Parathyroid adenoma (tissue), 2 donors: ENCODE data around the gene SHROOM3.

ENCODE experiments used
- H2AFZ ChIP-seq: fragments of 300-600 bp; sonication (generic); one replicate; pipeline ENCODE4 v1.7.0; 2017; ENCODE audit warnings: antibody characterized with exemption, mild to moderate bottlenecking
- H3K27ac ChIP-seq: fragments of 300-600 bp; sonication (generic); one replicate; pipeline ENCODE4 v1.7.0; 2017
- H3K27me3 ChIP-seq: fragments of 300-600 bp; sonication (generic); one replicate; pipeline ENCODE4 v1.7.0; 2017; ENCODE audit warnings: low read length; ENCODE audit not compliant: control insufficient read depth, insufficient read depth
- H3K36me3 ChIP-seq: fragments of 300-600 bp; sonication (generic); one replicate; pipeline ENCODE4 v1.7.0; 2017; ENCODE audit warnings: low read length; ENCODE audit not compliant: control insufficient read depth, insufficient read depth
- H3K4me1 ChIP-seq: fragments of 300-600 bp; sonication (generic); one replicate; pipeline ENCODE4 v1.7.0; 2017; ENCODE audit warnings: control low read depth
- H3K4me2 ChIP-seq: fragments of 300-600 bp; sonication (generic); one replicate; pipeline ENCODE4 v1.7.0; 2017; ENCODE audit warnings: low read length
- H3K4me3 ChIP-seq: fragments of 300-600 bp; sonication (generic); one replicate; pipeline ENCODE4 v1.7.0; 2017; ENCODE audit warnings: low read depth, low read length
- H3K79me2 ChIP-seq: fragments of 300-600 bp; sonication (generic); one replicate; pipeline ENCODE4 v1.7.0; 2017; ENCODE audit warnings: control low read depth
- H3K9ac ChIP-seq: fragments of 300-600 bp; sonication (generic); one replicate; pipeline ENCODE4 v1.7.0; 2017; ENCODE audit warnings: mild to moderate bottlenecking
- H3K9me3 ChIP-seq: fragments of 300-600 bp; sonication (generic); one replicate; pipeline ENCODE4 v1.7.0; 2017; ENCODE audit warnings: low read length; ENCODE audit not compliant: control insufficient read depth
- CTCF ChIP-seq: fragments of 300-600 bp; sonication (generic); IDR thresholded peaks from one replicate; pipeline ENCODE4 v1.7.0; 2017; ENCODE audit warnings: antibody characterized with exemption, mild to moderate bottlenecking
- donor health status: primary hyperparathyroidism.

The SHROOM3 gene

GRCh38 chr4:76484654-76485053, 49.6 kb downstream of the SHROOM3 start:
- H3K9me3 ChIP-seq = no peaks in the 10 kb centered on the region
- no peaks in the 10 kb centered on the region for H3K79me2 ChIP-seq
- H3K27ac ChIP-seq = no peak overlapping the region
- H3K4me1 ChIP-seq = no peaks in the 10 kb centered on the region
- TF ChIP-seq CTCF = no peak
- no peaks in the 10 kb centered on the region for H3K27me3 ChIP-seq
- no peak overlapping the region for H3K9ac ChIP-seq
- no peak overlapping the region for H3K4me2 ChIP-seq
- no peaks in the 10 kb centered on the region for H3K36me3 ChIP-seq
- no peak overlapping the region for H3K4me3 ChIP-seq
- H2AFZ ChIP-seq = no peak overlapping the region

- Histone ChIP-seq H3K79me2 (no peaks in the 10 kb centered on the region), H3K9me3 (no peaks in the 10 kb centered on the region), H3K27ac (no peak overlapping the region), H3K36me3 (no peaks in the 10 kb centered on the region), H3K4me1 (no peaks in the 10 kb centered on the region), H3K27me3 (no peaks in the 10 kb centered on the region), H3K9ac (no peak overlapping the region), H3K4me2 (no peak overlapping the region), H3K4me3 (no peak overlapping the region), H2AFZ (no peak overlapping the region)
- no peak for TF ChIP-seq CTCF
Measured at GRCh38 chr4:76485450-76485849, 50.4 kb downstream of the SHROOM3 start.

DNA sequence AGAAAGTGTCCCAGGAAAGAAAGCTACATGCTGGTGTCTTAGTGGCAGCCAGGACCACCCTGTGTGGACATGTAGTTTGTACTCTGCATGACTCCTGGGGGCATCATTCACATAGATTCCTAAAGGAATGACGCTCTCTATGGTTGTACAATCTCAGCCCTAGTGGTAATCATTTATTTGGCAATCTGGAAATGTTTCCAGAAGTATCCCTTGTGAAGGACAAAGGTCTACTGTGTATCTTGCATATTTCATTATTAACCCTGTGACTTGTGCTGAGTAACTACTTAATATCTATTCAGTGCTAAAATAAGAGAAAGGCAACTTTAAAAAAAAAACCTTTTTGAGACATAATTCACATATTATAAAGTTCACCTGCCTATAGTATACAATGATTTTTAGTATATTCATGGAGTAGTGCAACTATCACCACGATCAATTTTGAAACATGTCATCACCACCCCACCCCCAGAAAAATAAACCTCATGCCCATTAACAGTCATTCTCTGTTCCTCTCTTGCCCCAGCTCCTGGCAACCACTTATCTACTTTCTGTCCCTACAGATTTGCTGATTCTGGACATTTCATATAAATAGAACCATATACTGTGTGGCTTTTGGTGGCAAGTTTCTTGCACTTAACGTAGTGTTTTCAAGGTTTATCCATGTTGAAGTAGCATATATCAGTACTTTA, 51.7 kb downstream of the SHROOM3 start:
- no peaks in the 10 kb centered on the region for H3K79me2 ChIP-seq
- no peaks in the 10 kb centered on the region for H3K27me3 ChIP-seq
- no peak overlapping the region for H3K9ac ChIP-seq
- no peak overlapping the region for H3K27ac ChIP-seq
- no peak overlapping the region for H3K4me2 ChIP-seq
- no peaks in the 10 kb centered on the region for H3K9me3 ChIP-seq
- no peak overlapping the region for H3K4me3 ChIP-seq
- H3K4me1 ChIP-seq = no peaks in the 10 kb centered on the region
- no peak overlapping the region for H2AFZ ChIP-seq
- H3K36me3 ChIP-seq = no peaks in the 10 kb centered on the region
- TF ChIP-seq CTCF = no peak

- Histone ChIP-seq H3K36me3 (no peaks in the 10 kb centered on the region), H3K4me2 (no peak overlapping the region), H3K9ac (no peak overlapping the region), H3K27me3 (no peaks in the 10 kb centered on the region), H2AFZ (no peak overlapping the region), H3K4me3 (no peak overlapping the region), H3K79me2 (no peaks in the 10 kb centered on the region), H3K9me3 (no peaks in the 10 kb centered on the region), H3K4me1 (no peaks in the 10 kb centered on the region), H3K27ac (no peak overlapping the region)
- TF ChIP-seq CTCF = no peak
Measured at GRCh38 chr4:76487621-76488020, 52.6 kb downstream of the SHROOM3 start.

DNA sequence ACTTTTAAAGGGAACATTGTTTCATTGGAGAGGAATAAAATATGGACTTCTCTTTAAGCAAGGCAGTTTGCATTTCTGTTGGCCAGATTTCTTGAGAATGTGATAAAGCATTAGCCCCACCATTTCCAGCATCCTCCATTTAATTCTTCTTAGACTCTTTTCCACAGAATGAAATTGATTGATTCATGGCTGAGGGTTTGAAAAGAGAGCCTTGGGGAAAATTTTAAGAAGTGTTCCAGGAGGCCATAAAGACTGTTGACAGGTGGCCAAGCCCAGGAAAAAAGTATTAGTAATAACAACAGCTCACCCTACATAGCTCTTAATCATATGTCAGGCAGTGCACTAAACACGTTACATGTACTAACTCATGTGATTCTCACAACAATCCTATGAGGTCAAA, 53.4 kb downstream of the SHROOM3 start:
- H3K79me2 ChIP-seq = no peaks in the 10 kb centered on the region
- H3K4me1 ChIP-seq = no peaks in the 10 kb centered on the region
- no peak overlapping the region for H3K4me2 ChIP-seq
- no peak overlapping the region for H3K9ac ChIP-seq
- no peak overlapping the region for H2AFZ ChIP-seq
- H3K4me3 ChIP-seq = no peak overlapping the region
- H3K9me3 ChIP-seq = no peaks in the 10 kb centered on the region
- TF ChIP-seq CTCF = no peak
- H3K27me3 ChIP-seq = no peaks in the 10 kb centered on the region
- no peak overlapping the region for H3K27ac ChIP-seq
- no peaks in the 10 kb centered on the region for H3K36me3 ChIP-seq
